Activated CD4-positive, alpha-beta T cell treated with anti-CD3 and anti-CD28 coated beads for 4 hours (primary cell): ENCODE data around the gene TROAP.
A peak's percentile ranks its signal among the peaks of the same experiment; 100 is the strongest.
"Not testable (repeated sequence)": the region's sequence is repeated elsewhere in the genome, so short reads cannot be mapped to it uniquely, and the experiment has no call there.

ENCODE experiments used
- DNase-seq, 2 donors: peaks; one replicate each; pipeline ENCODE4 v3.0.0-alpha.2; 2020

TROAP gene, protein sequence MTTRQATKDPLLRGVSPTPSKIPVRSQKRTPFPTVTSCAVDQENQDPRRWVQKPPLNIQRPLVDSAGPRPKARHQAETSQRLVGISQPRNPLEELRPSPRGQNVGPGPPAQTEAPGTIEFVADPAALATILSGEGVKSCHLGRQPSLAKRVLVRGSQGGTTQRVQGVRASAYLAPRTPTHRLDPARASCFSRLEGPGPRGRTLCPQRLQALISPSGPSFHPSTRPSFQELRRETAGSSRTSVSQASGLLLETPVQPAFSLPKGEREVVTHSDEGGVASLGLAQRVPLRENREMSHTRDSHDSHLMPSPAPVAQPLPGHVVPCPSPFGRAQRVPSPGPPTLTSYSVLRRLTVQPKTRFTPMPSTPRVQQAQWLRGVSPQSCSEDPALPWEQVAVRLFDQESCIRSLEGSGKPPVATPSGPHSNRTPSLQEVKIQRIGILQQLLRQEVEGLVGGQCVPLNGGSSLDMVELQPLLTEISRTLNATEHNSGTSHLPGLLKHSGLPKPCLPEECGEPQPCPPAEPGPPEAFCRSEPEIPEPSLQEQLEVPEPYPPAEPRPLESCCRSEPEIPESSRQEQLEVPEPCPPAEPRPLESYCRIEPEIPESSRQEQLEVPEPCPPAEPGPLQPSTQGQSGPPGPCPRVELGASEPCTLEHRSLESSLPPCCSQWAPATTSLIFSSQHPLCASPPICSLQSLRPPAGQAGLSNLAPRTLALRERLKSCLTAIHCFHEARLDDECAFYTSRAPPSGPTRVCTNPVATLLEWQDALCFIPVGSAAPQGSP

DNA sequence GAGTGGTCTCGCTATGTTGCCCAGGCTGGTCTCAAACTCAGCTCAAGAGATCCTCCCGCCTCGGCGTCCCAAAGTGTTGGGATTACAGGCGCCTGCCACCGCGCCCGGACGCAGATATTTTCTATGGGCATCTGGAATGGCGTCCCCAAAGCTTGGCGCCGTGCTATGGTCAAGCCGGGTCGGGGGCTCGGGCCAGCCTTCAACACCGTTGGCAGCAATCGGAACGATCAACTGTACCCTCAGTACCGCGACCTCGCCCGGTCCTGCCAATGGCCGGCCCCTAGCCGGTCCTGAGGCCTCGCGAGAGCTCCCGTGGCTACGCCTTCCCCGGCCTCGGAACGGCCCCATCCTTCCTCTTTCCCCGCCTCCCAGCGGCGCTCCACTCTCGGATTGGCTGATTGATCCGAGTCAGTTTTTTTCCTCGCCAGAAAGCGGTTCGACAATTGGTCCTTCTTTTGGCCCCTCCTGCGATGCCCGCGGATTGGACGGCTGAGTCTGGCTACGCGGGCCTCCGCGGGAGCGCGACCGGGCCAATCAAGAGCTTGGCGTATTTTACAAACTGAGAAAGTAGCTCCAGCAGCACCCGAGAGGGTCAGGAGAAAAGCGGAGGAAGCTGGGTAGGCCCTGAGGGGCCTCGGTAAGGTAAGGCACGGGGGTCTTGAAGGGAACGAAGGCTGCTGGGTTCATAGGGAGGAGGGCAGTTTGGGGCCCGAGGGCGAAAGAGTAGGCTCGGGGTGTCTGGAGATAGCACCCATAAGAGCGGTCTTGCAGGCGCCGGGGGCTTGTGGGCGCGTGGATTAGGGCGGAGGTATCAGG is at the start of gene TROAP:
Gene TROAP (plus strand): TSS at position 548 of the 816 bp plus-strand sequence. CDS start 354 bp downstream, outside the sequence.
- peak; percentile 95 to 96 for DNase-seq

DNA sequence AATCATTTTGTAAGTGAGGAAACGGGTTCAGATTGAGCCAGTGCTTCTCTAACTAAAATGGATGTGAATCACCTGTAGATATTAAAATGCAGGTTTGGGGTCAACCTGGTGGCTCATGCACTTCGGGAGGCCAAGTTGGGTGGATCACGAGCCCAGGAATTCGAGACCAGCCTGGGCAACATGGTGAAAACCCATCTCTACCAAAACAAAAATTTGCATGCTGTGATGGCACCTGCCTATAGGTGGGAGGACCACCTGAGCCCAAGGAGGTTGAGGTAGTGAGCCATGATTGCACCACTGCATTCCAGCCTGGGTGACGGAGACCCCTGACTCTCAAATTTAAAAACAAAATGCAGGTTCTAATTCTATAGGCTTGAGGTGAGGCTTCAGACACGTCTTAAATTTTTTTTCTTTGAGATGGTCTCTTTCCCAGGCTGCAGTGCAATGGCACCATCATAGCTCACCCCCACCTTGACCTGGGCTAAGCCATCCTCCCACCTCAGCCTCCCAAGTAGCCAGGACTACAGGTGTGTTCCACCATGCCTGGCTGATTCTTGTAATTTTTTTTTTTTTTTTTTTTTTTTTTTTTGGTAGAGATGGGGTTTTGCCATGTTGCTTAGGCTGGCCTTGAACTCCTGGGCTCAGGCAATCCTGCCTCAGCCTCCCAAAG is 49.2 kb upstream of the TROAP start:
- DNase-seq = no peak

DNA sequence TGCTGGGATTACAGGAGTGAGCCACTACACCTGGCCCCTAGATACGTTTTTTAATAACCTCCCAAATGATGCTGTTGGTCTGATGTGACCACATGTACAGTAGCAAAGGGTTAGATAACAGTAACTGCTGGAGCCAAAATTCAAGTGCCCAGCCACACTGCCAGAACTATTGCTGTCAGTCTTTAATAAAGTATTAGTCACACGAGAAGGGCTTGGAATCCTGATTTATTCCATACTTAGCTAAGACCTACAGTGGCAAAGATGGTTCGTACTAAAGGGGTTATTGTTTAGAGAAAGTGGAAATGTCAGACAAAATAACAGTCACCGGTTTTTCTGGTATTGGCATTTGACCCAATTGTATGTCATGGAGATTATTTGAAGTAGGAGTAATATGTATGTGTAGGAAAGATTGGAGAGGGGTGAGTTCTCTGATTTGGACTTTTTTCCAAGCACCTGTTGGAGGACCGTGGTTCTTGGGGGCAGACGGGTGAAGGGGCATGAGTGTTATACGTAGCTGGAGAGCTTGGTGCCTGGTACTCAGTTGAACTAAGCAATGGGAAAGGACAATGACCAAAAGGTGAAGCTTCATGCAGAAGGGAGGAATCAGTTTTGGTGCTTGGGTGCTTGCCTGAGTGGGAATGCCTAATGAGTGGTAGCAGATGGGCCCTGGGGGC is 48.5 kb upstream of the TROAP start:
- DNase-seq = no peak

DNA sequence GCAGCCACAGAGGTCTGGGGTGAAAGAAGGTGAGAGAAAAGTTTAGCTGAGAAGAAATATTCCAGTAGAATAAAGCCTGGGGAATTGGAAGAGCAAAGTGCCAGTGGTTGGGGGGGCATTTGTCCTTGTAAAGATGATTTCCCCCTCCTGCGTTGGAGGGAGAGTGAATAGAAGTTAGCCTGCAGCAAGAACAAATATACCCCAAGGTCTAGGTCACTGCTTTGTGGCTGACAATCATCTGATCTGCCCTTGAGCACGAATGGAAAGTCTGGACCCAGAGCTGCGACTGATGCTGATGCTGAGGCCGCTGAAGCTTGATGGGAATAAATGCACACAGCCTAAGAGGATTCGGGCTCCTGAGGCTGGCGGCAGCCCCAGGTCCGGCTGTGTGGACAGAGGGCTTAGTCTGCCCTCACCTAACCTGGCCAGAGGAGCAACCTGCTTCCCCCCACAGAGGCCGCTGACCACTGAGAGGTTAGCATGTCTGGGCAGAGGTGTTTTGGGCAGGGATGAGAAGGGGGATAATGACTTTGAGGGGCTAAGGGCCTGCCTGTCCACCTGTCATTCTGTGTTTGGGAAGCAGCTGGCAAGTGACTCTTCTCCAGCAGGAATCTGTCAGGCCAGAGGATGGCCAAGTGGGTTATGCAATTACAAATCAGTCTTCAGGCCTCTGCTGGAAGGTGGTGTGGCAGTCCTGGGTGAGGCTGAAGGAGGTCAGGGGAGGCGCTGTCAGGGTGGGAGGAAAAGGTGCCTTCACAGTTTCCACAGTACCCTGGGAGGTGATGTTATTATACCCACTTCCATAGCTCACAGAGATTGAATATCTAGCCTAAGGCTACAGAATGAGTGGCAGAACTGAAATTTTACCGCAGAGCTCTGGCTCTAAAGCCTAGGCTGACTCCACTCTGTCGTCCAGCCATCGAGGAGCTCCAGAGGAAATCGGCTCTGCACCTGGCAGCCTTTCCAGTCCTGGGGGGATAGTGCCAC is 46.5 kb upstream of the TROAP start:
- no peak for DNase-seq

DNA sequence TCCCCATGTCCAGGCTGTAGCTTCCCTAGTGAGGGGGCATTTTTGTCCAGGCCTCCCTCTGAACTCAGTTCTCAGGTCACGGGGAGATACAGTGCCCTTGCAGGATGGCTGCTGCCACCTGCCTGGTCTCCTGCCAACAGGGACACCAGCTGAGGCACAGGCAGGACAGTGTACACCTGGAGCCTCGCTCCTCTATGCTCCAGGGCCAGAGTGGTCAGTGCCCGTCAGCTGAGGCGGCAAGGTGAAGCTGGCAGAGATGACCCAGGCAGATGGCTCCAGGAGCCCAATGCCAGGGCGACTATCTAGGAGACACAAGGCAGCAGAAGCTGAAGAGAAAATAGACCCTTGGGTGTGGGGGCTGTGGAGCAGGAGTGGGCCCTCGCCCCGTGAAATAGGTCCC is 45.6 kb upstream of the TROAP start:
- no peak for DNase-seq

DNA sequence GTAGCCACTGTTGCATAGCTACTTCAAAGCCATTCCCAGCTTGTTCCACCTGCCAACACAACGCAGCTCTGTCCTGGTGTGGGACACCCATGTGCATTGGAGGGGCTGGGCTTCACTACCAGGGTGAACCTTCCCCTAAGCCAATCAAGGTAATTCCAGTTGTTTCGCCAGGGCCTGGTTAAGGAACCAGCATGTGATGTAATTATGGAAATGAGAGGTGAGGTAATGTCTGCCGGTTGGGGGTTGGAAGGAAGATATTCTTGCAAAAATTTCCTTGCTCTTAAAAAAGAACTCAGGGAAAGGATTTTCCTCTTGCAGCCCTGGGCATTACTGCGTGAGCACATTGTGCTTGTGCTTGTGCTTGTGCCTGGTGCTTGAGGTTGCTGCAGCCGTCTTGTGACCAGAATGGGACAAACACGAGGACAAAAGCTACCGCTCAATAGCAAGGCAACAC is 43.3 kb upstream of the TROAP start:
- DNase-seq = no peak

DNA sequence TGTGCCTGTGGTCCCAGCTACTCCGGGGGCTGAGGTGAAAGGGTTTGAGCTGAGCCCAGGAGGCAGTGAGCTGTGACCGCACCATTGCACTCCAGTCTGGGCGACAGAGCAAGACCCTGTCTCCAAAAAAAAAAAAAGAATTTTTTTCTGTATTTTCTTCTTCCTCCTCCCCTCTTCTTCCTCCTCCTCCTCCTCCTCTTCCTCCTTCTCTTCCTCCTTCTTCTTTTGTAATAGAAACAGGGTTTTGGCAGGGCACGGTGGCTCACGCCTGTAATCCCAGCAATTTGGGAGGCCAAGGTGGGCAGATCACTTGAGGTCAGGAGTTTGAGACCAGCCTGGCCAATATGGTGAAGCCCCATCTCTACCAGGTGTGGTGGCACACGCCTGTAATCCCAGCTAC is 42.5 kb upstream of the TROAP start:
- DNase-seq = not testable (repeated sequence)

DNA sequence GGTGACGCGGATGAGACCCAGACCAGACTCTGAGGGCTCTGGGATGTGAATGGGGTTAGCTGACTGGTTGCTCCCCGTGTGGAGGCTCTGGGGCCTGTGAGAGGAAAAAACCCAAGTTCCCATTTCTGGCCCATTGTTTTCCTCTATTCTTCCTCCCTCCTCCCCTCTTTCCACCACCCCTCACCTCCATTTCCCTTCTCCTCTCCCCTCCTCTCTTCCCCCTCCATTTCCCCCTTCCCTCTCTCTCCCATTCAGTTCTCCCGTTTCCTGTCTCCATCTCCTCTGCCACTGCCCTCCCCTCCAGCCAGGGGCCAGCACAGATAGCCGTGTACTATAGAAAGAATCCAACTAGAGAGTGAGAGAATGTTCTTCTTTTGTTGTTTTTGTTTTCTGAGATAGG is 40.8 kb upstream of the TROAP start:
- DNase-seq = no peak

DNA sequence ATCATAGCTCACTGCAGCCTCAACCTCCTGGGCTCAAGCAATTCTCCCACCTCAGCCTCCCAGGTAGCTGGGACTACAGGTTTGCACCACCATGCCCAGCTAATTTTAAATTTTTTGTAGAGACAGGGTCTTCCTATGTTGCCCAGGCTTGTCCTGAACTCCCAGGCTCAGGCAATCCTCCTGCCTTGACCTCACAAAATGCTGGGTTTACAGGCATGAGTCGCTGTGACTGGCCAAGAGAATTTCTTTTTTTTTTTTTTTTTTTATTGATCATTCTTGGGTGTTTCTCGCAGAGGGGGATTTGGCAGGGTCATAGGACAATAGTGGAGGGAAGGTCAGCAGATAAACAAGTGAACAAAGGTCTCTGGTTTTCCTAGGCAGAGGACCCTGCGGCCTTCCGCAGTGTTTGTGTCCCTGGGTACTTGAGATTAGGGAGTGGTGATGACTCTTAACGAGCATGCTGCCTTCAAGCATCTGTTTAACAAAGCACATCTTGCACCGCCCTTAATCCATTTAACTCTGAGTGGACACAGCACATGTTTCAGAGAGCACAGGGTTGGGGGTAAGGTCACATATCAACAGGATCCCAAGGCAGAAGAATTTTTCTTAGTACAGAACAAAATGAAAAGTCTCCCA is 40.2 kb upstream of the TROAP start:
- DNase-seq = not testable (repeated sequence)

DNA sequence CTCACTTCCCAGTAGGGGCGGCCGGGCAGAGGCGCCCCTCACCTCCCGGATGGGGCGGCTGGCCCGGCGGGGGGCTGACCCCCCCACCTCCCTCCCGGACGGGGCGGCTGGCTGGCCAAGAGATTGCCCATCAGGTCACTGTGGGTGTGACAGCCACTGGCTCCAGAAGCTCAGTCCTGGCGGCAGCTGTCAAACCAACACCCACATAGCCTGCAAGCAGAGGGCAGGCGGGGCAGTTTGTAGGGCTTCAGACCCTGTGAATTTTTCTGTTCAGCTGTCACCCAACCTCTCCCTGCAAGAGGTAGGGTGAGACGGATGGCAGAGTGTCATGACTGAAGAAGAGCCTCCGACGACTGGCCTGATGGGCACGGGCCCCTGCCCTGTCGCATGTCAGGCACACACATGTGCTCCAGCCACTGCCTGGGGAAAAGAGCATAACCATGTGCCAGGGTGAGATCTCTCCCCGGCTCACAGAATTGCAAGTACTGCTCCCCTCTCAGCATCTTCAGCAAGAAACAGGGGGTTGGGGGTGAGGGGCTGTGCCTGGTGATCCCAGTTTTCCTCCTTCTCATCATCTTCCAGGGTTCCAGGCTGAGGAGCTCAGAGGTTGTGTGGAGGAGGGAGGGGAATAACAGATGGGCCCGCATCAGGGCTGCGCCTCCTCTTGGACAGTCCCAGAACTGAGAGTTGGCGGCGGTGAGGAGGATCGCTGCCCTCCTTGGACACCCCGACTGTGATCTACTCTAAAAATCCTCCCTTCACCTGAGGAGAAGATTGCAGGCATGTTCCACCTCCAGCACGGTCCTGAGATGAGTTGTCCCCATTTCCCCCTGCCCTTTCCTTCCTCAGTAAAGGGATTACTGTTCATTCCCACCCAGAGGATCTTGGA is 39.3 kb upstream of the TROAP start:
- DNase-seq = no peak

DNA sequence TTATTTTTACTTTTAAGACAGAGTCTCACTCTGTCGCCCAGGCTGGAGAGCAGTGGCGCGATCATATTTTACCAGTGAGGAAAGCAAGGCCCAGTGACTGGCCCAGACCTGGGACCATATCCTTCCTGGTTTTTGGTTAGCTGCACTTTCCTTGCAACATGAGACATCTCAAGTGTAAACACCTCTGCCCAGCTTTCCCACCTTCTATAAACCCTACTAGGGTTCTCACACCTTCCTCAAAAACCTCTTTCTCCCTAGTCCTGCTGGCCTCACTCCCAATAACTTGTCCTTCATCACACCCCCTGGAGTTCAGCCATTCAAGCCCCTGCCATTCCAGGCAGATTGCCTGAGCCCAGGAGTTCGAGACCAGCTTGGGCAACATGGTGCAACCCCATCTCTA is 38.4 kb upstream of the TROAP start:
- DNase-seq = no peak

DNA sequence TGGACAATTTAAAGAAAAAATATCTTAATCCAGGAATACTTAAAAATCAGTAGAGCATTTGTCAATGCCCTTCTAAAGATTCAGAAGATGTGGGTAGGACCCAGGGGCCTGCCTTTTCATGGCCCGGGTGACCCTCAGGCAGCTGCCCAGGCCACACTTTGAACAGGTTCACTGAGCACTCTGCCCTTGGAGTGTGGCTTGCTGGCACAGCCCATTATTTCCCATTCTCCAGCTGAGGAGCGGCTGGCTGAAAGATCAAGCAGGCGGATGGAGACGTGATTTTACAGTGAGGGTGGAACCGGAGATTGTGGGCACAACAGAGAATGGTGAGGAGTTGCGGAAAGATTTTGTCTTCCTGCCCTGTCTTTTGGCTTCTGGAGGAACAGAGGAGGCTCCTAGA is 35.2 kb upstream of the TROAP start:
- DNase-seq = no peak

DNA sequence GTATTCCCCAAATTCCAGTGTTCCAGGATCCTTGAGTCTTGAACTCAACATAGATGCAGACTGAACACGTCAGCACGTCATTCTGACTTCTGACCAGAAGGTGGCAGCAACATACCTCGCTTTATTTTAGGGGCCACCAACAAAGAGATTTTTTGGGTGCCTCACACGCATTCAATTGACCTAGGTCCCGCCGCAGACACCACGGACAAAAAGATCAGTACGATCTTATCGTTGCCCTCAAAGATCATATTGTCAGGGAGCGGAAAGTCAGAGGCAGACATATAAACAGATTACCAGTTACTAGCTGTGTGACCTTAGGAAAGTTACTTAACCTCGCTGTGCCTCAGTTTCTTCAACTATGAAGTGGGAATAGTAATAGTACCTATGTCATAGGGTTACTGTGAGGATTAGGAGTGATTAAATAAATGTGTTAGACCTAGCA is 34.6 kb upstream of the TROAP start:
- DNase-seq = peak; percentile 51 to 70

DNA sequence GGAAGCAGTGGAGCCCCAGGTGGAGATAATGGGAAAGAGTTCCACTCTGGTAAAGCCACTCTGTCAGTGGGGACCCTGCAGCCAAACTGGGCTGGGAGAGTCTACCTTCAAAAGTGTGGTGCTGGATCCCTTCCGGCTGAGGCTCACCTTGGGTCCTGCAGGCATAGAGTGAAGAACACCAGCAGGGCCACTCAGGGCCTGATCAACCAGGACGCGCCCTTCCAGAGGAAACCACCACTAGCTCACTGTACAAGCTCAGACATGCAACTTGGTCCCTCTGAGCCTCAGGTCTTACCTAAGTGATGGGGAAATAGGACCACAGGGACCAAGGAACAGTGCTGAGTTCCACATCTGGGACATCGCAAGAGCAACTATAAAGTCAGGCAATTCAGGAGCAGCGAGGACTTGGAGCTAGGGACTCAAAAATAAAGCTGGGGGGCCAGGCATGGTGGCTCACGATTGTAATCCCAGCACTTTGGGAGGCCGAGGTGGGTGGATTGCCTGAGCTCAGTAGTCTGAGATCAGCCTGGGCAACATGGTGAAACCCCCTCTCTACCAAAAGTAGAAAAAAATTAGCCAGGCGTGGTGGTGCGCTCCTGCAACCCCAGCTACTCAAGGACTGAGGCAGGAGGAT is 34.0 kb upstream of the TROAP start:
- no peak for DNase-seq

DNA sequence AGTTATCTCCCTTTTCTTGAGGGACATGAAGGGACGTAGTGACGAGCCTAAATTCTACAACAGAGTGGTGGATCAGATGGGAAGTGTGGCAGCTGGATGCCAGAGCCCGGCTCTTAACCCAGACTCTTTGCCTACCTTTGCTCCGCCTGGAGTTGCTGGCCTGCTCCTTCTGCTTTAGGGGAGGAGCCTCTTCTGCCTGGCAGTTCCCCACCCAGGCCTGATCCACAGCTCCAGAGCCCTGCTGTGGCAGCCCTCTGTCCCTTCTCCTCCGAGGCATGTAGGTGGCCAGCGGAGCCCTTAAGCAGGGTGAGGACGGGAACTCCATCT is 30.4 kb upstream of the TROAP start:
- no peak for DNase-seq

DNA sequence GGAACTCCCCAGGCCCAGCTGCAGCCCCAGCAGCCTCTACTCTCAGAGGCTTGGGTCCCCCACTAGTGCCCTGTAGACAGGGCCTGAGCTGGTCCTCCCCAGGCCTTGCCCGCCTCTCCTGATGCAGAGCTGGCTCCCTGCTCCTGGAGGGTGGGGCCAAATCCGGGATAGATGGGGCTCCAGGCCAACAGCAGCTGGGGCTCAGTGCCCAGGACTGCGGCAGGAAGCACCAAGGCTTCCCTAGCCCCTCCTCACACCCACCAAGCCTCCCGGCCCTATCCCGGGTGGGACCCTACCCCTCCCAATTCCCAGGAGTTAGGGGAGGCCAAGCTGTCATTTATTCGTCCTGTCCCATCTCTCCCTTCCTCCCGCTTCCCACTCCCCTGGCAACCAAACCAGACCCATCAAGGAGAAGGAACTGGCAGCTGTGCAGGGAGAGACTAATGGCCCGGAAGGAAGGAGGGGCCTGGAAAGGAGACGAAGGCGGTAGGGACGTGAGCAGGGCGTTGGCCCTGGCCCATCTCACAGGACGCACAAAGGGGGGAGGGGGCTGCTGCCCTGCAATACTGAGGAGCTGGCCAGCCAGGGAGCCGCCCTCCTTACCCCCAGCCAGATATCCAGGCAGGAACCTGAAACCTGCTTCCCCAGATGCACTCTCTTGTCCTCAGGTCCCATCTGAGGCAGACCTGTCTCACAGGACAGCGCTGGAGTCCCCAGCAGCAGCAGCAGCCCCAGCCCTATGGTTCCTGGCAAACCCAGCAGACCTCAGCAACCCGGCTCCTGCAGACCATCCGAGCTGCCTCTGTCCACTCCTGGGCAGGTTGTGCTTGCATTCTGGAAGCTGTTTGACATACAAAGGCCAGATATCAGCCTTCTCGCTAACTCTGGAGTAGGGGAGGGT is 29.7 kb upstream of the TROAP start:
- no peak for DNase-seq

DNA sequence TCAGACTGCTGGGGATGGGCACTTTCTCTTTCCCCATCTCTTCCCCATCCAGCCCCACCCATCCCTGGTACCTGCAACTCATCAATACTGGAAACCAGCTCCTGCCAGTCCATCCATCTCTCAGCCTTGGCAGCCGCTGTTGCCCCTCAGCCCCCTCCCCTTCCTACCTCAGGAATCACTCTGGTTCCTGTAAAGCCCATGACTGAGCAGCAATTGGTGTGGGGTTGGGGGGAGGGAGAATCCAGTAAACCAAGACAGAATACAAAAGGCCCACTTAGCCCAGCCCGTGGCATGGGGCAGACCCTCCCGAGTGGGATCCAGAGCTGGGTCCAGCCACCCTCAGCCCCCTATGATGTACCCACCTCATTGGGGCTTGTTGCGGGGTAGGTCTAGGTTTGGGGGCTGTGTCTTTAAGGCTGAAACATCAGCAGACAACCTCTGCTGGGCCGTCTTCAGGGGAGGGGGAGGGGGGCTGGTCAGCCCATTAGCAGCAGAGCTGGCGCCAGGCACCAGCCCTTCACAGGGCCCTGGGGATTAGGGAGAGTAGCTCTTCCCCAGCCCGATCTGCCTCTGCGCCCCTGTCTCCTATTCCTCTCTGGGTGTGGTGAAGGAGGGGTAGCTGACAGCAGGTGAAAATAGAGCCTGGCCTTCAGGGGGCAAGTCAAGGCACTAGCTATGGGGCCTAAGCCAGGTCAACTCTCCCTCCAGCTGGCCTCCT is 28.8 kb upstream of the TROAP start:
- DNase-seq = no peak
